HAP-1 (cell line): ENCODE data around the gene SEC22B.
"Not testable (repeated sequence)": the region's sequence is repeated elsewhere in the genome, so short reads cannot be mapped to it uniquely, and the experiment has no call there.

Experiments
- DNase-seq, 2 experiments: peaks; one replicate each; pipeline ENCODE4 v3.0.0-alpha.2; 2016 to 2020; ENCODE audit warnings: low spot score in 2 of 2
- H3K27me3 ChIP-seq: fragments of 250-450 bp; sonication (Bioruptor Pico); 2 replicates; pipeline ENCODE4 v1.5.1; 2020; ENCODE audit warnings: low read depth, mild to moderate bottlenecking, moderate library complexity
- H3K36me3 ChIP-seq: fragments of 250-450 bp; sonication (Bioruptor Pico); replicated peaks from 2 replicates; pipeline ENCODE4 v1.5.1; 2020; ENCODE audit warnings: mild to moderate bottlenecking
- H3K4me1 ChIP-seq: fragments of 250-450 bp; sonication (Bioruptor Pico); 2 replicates; pipeline ENCODE4 v1.5.1; 2020; ENCODE audit warnings: mild to moderate bottlenecking
- H3K4me3 ChIP-seq: fragments of 250-450 bp; sonication (Bioruptor Pico); 2 replicates; pipeline ENCODE4 v1.5.1; 2020; ENCODE audit warnings: mild to moderate bottlenecking, moderate library complexity
- H3K9me3 ChIP-seq: fragments of 250-450 bp; sonication (Bioruptor Pico); 2 replicates; pipeline ENCODE4 v1.5.1; 2020; ENCODE audit warnings: mild to moderate bottlenecking, moderate library complexity
- in situ Hi-C: fragments of 300-500 bp; cut with MboI; formaldehyde crosslinking; loops from 3 replicates; pipeline ENCODE4 v1.14.3; 2020; ENCODE audit warnings: low sequenced_read_pairs, inconsistent platforms, mixed read lengths

SEC22B gene

DNA sequence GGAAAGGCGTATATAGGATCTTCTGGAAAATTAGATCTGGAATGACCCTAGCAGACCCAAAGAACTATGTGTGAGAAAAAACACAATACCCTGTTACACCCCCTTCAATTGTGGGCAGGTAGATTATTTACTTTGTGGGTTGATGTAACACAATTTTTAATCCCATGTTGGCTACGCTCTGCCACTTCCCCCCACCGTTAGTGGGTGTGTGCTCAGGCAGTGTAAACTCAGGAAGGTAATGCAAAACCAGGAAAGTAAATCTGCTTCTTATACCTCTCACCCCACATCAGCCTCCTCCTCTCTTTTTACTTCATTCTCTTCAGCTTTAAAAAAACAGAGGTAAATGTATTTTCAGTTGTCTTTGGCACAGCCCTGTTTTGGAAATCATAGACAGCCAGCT is 63.2 kb downstream of the SEC22B start:
- H3K9me3 ChIP-seq, in situ Hi-C loops, H3K4me3 ChIP-seq, H3K27me3 ChIP-seq, H3K36me3 ChIP-seq, H3K4me1 ChIP-seq, DNase-seq: not testable (repeated sequence)

DNA sequence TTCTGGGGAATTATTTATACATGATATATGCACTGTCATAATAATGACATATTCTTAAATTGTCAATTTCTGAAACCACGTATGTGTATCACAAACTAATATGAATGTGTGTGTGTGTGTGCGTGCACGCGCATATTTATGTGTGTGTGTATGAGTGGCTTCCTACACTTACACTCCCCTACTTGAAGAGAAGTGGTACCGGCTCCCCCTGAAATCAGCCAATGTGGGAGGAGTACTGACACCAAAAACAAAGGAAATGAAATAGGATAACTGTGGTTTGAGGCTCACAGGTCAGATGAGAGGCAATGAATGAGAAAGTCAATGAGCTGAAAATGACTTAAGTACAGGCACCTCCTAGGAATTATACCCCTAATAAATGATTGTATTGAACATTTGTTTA is 64.1 kb downstream of the SEC22B start:
- H3K4me3 ChIP-seq, H3K27me3 ChIP-seq, H3K36me3 ChIP-seq, H3K4me1 ChIP-seq, H3K9me3 ChIP-seq, DNase-seq, in situ Hi-C loops: not testable (repeated sequence)

DNA sequence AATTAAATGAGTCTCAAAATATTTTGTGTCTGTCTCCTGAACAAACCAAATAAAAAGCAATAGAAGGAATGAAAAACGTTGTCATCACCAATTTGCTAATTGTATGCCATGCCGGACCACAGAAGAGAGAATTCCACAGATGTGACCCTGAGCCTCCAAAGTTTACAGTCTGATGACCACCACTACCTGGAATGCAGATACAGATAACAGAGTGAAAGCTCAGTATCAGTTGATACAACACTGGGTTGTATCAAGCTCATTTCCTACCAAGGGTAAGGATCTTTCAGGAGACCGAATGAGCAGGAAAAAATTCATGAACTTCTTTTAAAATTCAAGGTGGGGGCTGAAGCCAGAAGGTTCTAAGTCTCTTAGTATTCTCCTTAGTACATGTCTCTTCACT is 64.5 kb downstream of the SEC22B start:
- H3K27me3 ChIP-seq, H3K36me3 ChIP-seq, H3K9me3 ChIP-seq, H3K4me1 ChIP-seq, in situ Hi-C loops, DNase-seq, H3K4me3 ChIP-seq: not testable (repeated sequence)

DNA sequence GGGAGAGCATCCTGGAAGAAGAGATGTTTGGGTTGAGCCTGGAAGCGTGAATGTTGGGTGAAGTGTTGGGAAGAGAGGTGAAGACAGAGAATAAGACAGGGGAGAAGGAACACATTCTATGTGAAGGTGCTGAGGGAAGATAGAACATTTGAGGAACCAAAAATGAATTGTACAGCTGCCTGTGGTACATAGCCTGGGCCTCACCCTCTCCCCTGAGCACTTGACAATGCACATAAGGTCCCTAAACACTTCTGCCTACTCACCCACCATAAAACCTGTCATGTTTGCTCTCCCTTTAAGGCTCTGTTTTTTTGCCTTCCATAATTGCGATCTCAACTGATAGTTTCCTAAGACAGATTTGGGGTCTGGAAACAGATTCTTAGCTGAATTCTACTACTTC is 65.3 kb downstream of the SEC22B start:
- DNase-seq, H3K4me3 ChIP-seq, H3K27me3 ChIP-seq, in situ Hi-C loops, H3K9me3 ChIP-seq, H3K36me3 ChIP-seq, H3K4me1 ChIP-seq: not testable (repeated sequence)

DNA sequence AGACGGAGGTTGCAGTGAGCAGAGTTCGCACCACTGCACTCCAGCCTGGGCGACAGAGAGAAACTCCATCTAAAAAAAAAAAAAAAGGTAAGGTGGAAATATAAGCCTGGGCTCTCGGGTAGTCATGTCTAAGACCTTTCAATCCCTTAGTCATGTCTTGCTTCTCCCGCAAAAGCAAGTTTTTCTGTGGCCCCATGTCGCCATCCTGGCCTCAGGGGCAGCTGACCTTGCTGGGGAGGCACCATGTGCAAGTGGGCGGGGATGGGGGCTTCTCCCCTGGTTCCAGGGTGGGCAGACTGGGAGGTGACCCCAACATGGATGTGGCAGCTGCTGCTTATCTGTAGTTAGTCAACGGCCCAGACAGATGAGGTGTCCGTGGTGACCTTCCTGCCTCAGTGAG is 66.7 kb downstream of the SEC22B start:
- in situ Hi-C loops, H3K4me1 ChIP-seq, H3K9me3 ChIP-seq, DNase-seq, H3K4me3 ChIP-seq, H3K27me3 ChIP-seq, H3K36me3 ChIP-seq: not testable (repeated sequence)

DNA sequence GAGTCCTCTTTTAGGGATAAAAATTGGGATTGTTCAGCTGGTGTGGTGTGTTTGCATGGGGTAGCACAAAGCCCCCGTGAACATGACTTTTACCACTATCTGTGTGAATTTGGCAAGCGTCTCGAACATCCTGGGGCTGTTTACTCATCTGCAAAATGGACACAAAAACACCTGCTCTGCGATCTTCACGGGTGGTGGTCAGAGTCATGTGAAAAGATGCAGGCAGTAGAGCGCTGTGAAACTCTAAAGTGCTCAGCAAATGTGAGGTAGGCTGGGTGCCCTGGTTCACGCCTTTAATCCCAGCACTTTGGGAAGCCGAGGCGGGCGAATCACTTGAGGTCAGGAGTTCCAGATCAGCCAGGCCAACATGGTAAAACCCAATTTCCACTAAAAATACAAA is 67.1 kb downstream of the SEC22B start:
- H3K4me3 ChIP-seq, H3K4me1 ChIP-seq, H3K36me3 ChIP-seq, H3K27me3 ChIP-seq, H3K9me3 ChIP-seq, in situ Hi-C loops, DNase-seq: not testable (repeated sequence)

DNA sequence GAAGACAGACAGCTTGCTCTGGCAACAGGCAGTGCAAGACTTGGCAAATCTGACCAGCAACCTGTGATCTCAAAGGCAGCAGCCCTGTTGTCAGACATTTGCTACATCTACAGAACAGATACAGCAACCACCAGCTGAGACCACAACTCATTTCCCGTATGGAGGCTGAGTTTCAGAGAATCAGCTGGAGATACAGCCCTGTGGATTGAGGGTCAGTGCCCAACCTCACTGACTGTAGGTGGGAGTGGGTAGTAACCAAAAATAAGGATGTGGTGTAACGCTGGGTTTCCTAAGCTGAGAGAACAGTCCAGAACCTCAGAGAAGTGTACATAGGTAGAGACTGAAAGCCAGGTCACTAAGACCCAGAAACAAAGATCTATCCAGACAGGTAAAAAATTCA is 71.0 kb downstream of the SEC22B start:
- H3K4me3 ChIP-seq, H3K36me3 ChIP-seq, H3K9me3 ChIP-seq, H3K4me1 ChIP-seq, H3K27me3 ChIP-seq, in situ Hi-C loops, DNase-seq: not testable (repeated sequence)

DNA sequence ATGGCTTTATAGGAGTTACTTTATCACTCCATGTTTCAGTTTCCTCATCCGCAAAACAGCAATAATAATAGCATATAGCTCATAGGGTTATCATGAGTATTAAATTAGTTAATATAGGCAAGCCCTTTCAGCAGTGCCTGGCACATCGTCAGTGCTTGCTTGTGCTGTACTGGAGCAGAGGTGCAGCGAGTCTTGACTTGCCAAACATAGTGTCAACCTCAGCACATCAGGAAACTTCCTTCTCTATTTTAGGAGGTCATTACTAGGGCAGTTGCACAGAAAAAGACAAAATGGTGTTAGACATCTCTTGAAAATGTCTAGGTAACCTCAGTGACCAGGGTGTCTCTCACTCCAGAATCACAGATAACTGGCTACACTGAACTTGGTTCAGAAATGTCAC is 72.6 kb downstream of the SEC22B start:
- H3K27me3 ChIP-seq, H3K4me3 ChIP-seq, DNase-seq, in situ Hi-C loops, H3K9me3 ChIP-seq, H3K4me1 ChIP-seq, H3K36me3 ChIP-seq: not testable (repeated sequence)

DNA sequence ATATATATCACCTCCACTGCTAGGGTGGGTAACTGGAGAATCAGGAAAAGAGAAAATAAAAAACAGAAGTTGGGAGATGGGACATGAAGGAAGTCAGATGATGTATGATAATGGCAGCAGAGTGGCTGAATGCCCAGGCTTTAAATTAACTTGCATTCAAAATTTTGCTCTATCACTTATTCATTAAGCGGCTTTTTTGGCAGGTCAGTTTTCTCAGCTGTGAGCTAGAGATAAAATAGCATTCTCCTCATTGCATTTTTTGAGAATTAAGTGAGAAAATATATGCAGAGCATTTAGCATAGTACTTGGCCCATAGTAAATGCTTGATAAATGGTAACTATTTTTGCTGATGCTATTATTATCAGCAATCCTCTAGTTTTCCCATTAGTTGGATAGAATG is 74.7 kb downstream of the SEC22B start:
- H3K4me3 ChIP-seq, H3K27me3 ChIP-seq, H3K4me1 ChIP-seq, in situ Hi-C loops, H3K9me3 ChIP-seq, DNase-seq, H3K36me3 ChIP-seq: not testable (repeated sequence)
